Psoas muscle (tissue), 8 donors: Measurements from ENCODE around the gene FXN. TPM values are rescaled to one million over a fixed set of nuclear protein-coding genes. Genes with fewer than 3 reads are reported as not detected.

Source experiments
- ATAC-seq, 4 donors: fragments of 200-7000 bp; cut with Tn5 transposase; one replicate each; pipeline ENCODE4 v1.9.1; 2020; ENCODE audit warnings: moderate library complexity in 3 of 4, mild to moderate bottlenecking in 2 of 4
- DNase-seq, 2 donors: peaks; one replicate each; pipeline ENCODE4 v3.0.0-alpha.2; 2020
- H3K27ac ChIP-seq: fragments of 200-600 bp; one replicate; pipeline ENCODE4 v1.8.0; 2022
- H3K27me3 ChIP-seq, 3 donors: fragments of 200-600 bp in 1 of 3; one replicate each; pipeline versions ENCODE4 v1.6.1 to v1.8.0; 2013 to 2022; ENCODE audit warnings: low read length in 2 of 3, mild to moderate bottlenecking in 2 of 3, moderate library complexity in 1 of 3; ENCODE audit not compliant: insufficient read depth in 3 of 3
- H3K36me3 ChIP-seq, 2 donors: fragments of 200-600 bp in 1 of 2; one replicate each; pipeline versions ENCODE4 v1.6.1 to v1.8.0; 2013 to 2022; ENCODE audit warnings: low read depth in 1 of 2, mild to moderate bottlenecking in 1 of 2, moderate library complexity in 1 of 2; ENCODE audit not compliant: insufficient read depth in 1 of 2
- H3K4me1 ChIP-seq: fragments of 200-600 bp; one replicate; pipeline ENCODE4 v1.8.0; 2022
- H3K4me3 ChIP-seq: fragments of 200-600 bp; one replicate; pipeline ENCODE4 v1.8.0; 2022; ENCODE audit warnings: mild to moderate bottlenecking
- H3K9me3 ChIP-seq: fragments of 200-600 bp; one replicate; pipeline ENCODE4 v1.8.0; 2022
- WGBS, 3 donors: extraction: QIAGEN DNeasy Blood & Tissue Kit; methylation state at CpG; one replicate each; pipeline versions ENCODE4 v1.1.6 to v1.1.7; 2013; 5-methylcytosine and 5-hydroxymethylcytosine counted together
- intact Hi-C, 2 donors: fragments of 100-400 bp; cut with DNase I; formaldehyde crosslinking; loops; one replicate each; pipeline versions ENCODE4 v1.11.0 to v1.14.2; 2022
- polyA plus RNA-seq, 3 donors: library from polyadenylated mRNA; stranded (reverse); fragments of 200-250 nt; gene quantifications; one replicate each; pipeline ENCODE4 v1.2.3, GENCODE V29; 2013
- total RNA-seq, 4 donors: library from RNA; stranded (reverse); fragmentation: NEBNext Ultra II Directional in 2 of 4; extraction: Animal tissue kit (Norgen Biotek cat#: 25700) in 2 of 4; gene quantifications; one replicate each; pipeline versions ENCODE4 v1.2.1 to v1.2.4, GENCODE V29; 2021 to 2023
- TF ChIP-seq, protein P1 (sequence below): fragments of 200-600 bp; IDR thresholded peaks from one replicate; pipeline ENCODE4 v1.8.0; 2022; ENCODE audit warnings: antibody characterized with exemption
- donor health status: healthy with polysubstance abuse.
- donor health status: DM: no; HTN: no; CAD: no; lungs with moderate emphysema.
- donor health status: Bipolar disorder and iron deficiency.
- donor health status: healthy.
- donor health status: DM: yes; HTN: yes; CAD: no.
- donor health status: DM: no; HTN: no; CAD: no.
- donor health status: DM: no; HTN: no; CAD: no.
- donor health status: DM: yes; HTN: yes; CAD: no.

The FXN gene
- total and polyA plus RNA-seq, 7 donors, result 10.4 to 25.0 (median 19.0) TPM

DNA sequence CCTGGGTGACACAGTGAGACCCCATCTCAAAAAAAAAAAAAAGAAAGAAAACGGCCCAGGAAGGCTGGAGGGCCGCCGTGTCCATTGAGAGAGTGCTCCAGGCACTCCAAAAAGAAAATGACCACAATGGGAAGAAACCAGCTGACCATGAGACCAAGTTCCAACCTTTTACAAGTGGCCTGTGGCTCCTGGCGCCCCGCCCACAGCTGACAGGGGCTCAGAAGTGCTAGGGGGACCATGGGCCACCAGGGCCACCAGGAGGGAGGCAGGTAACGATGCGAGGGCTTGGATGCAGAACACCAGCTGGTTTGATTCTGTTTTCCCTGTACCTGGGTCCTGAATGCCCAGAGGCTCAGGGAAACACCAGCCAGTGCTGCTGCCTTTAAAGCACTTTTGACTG is 34.6 kb downstream of the FXN start:
- H3K36me3 ChIP-seq, result peaks cover 0 to 57% of the 10 kb centered on the region in 2 donors

DNA sequence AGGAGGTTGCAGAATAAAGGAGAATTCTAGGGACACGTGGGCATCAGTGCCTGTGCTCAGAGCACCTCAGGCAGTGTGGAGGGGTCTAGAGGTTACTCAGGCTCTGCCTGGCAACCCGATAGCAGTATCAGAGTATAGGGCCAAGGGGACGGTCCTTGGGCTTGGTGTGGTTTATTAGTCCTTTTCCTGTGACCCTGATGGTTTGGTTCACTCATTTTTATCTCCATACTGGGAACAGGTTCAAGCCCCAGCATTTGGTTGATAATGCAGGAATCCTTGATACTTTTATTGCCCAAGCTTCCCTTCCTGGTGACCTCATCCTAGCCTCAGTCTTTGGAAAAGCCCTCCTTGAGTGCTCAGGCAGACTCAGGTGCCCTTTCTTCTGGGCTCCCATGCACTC is 35.5 kb downstream of the FXN start:
- peaks cover 4% of the 10 kb centered on the region for H3K4me1 ChIP-seq
- H3K9me3 ChIP-seq, result no peaks in the 10 kb centered on the region
- 74 to 88% (median 78%) methylated on average over 3 of the region's 3 CpGs for WGBS, 3 donors
- TF ChIP-seq, protein P1, sequence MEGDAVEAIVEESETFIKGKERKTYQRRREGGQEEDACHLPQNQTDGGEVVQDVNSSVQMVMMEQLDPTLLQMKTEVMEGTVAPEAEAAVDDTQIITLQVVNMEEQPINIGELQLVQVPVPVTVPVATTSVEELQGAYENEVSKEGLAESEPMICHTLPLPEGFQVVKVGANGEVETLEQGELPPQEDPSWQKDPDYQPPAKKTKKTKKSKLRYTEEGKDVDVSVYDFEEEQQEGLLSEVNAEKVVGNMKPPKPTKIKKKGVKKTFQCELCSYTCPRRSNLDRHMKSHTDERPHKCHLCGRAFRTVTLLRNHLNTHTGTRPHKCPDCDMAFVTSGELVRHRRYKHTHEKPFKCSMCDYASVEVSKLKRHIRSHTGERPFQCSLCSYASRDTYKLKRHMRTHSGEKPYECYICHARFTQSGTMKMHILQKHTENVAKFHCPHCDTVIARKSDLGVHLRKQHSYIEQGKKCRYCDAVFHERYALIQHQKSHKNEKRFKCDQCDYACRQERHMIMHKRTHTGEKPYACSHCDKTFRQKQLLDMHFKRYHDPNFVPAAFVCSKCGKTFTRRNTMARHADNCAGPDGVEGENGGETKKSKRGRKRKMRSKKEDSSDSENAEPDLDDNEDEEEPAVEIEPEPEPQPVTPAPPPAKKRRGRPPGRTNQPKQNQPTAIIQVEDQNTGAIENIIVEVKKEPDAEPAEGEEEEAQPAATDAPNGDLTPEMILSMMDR, result no peak
- H3K36me3 ChIP-seq, result peaks cover 0 to 52% of the 10 kb centered on the region in 2 donors
- no peak overlapping the region for H3K4me3 ChIP-seq
- ATAC-seq (no peak), DNase-seq (no peak)
- no peaks in the 10 kb centered on the region for H3K27me3 ChIP-seq
- intact Hi-C loops, result no loop called here
- no peak overlapping the region for H3K27ac ChIP-seq

More for the DNA sequence above, 34.6 kb downstream of the FXN start:
- Histone ChIP-seq H3K27ac (no peak overlapping the region), H3K4me3 (no peak overlapping the region), H3K27me3 (no peaks in the 10 kb centered on the region), H3K9me3 (no peaks in the 10 kb centered on the region), H3K4me1 (peaks cover 4% of the 10 kb centered on the region)
- ATAC-seq (no peak), DNase-seq (no peak)
- intact Hi-C loops, result no loop called here
- WGBS, 3 donors, result 89 to 94% (median 93%) methylated on average over 7 of the region's 7 CpGs
- TF ChIP-seq, protein P1, result no peak

DNA sequence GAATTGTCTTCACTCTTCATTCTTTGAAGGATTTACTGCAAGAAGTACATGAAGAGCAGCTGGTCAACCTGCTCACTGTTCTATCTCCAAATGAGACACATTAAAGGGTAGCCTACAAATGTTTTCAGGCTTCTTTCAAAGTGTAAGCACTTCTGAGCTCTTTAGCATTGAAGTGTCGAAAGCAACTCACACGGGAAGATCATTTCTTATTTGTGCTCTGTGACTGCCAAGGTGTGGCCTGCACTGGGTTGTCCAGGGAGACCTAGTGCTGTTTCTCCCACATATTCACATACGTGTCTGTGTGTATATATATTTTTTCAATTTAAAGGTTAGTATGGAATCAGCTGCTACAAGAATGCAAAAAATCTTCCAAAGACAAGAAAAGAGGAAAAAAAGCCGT is 37.6 kb downstream of the FXN start:
- 46 to 60% (median 48%) methylated on average over 4 of the region's 4 CpGs for WGBS, 3 donors
- Histone ChIP-seq H3K4me3 (no peak overlapping the region), H3K9me3 (no peaks in the 10 kb centered on the region), H3K36me3 (peaks cover 0 to 36% of the 10 kb centered on the region in 2 donors), H3K27me3 (no peaks in the 10 kb centered on the region), H3K4me1 (peaks cover 2% of the 10 kb centered on the region), H3K27ac (no peak overlapping the region)
- intact Hi-C loops, result no loop called here
- no peak for DNase-seq
- TF ChIP-seq, protein P1, result no peak
- ATAC-seq, result no peak

DNA sequence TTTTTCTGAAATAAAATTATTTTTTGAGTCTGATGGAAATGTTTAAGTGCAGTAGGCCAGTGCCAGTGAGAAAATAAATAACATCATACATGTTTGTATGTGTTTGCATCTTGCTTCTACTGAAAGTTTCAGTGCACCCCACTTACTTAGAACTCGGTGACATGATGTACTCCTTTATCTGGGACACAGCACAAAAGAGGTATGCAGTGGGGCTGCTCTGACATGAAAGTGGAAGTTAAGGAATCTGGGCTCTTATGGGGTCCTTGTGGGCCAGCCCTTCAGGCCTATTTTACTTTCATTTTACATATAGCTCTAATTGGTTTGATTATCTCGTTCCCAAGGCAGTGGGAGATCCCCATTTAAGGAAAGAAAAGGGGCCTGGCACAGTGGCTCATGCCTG is 39.2 kb downstream of the FXN start:
- TF ChIP-seq, protein P1, result no peak
- no peaks in the 10 kb centered on the region for H3K4me1 ChIP-seq
- WGBS, 3 donors, result 84 to 96% (median 84%) methylated on average over 2 of the region's 2 CpGs

DNA sequence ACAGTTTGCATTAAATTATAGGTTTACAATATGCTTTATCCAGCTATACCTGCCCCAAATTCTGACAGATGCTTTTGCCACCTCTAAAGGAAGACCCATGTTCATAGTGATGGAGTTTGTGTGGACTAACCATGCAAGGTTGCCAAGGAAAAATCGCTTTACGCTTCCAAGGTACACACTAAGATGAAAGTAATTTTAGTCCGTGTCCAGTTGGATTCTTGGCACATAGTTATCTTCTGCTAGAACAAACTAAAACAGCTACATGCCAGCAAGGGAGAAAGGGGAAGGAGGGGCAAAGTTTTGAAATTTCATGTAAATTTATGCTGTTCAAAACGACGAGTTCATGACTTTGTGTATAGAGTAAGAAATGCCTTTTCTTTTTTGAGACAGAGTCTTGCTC is 41.0 kb downstream of the FXN start:
- Histone ChIP-seq H3K36me3 (peaks cover 0 to 23% of the 10 kb centered on the region in 2 donors), H3K4me3 (no peak overlapping the region), H3K27me3 (no peaks in the 10 kb centered on the region), H3K9me3 (no peaks in the 10 kb centered on the region), H3K4me1 (no peaks in the 10 kb centered on the region), H3K27ac (no peak overlapping the region)
- DNase-seq (no peak), ATAC-seq (no peak)
- intact Hi-C loops, result no loop called here
- TF ChIP-seq, protein P1, result no peak
- 54 to 70% (median 64%) methylated on average over 5 of the region's 5 CpGs for WGBS, 3 donors

More for the DNA sequence above, 39.2 kb downstream of the FXN start:
- DNase-seq (no peak), ATAC-seq (no peak)
- no peaks in the 10 kb centered on the region for H3K27me3 ChIP-seq
- H3K27ac ChIP-seq, result no peak overlapping the region
- H3K4me3 ChIP-seq, result no peak overlapping the region
- H3K9me3 ChIP-seq, result no peaks in the 10 kb centered on the region
- H3K36me3 ChIP-seq, result peaks cover 0 to 32% of the 10 kb centered on the region in 2 donors
- intact Hi-C loops, result no loop called here
